WTC11 (cell line): ENCODE data around the gene PTPN11. TPM values are rescaled to one million over a fixed set of nuclear protein-coding genes. Genes with fewer than 3 reads are reported as not detected.
A peak's percentile ranks its signal among the peaks of the same experiment; 100 is the strongest.

Source experiments
- ATAC-seq: fragments of 200-7000 bp; cut with Tn5 transposase; 2 replicates; pipeline ENCODE4 v1.10.0; 2021; ENCODE audit warnings: mild to moderate bottlenecking, moderate library complexity
- CTCF ChIA-PET: fragments of 300-600 bp; sonication (Branson Sonifier 250); formaldehyde crosslinking; loops from one replicate; lab custom pipeline; 2021; ENCODE audit warnings: antibody characterized with exemption; lab: Charles Lee
- POLR2A ChIA-PET: fragments of 350-600 bp; sonication (Branson Sonifier 250); formaldehyde crosslinking; loops from one replicate; lab custom pipeline; 2021; ENCODE audit warnings: antibody characterized with exemption; lab: Charles Lee
- DNase-seq: peaks from one replicate; pipeline ENCODE4 v3.0.0; 2021; ENCODE audit warnings: low spot score
- H3K27ac Mint-ChIP-seq: 2 replicates; pipeline ENCODE4 v1.8.0; 2021; ENCODE audit warnings: mixed read lengths
- H3K27me3 Mint-ChIP-seq: 2 replicates; pipeline ENCODE4 v1.8.0; 2021; ENCODE audit warnings: low read depth, mild to moderate bottlenecking, moderate library complexity, mixed read lengths
- H3K36me3 Mint-ChIP-seq: 2 replicates; pipeline ENCODE4 v1.8.0; 2021; ENCODE audit warnings: mixed read lengths
- H3K4me1 Mint-ChIP-seq: 2 replicates; pipeline ENCODE4 v1.8.0; 2022; ENCODE audit warnings: mixed read lengths
- H3K4me3 Mint-ChIP-seq: 2 replicates; pipeline ENCODE4 v1.8.0; 2021; ENCODE audit warnings: mild to moderate bottlenecking, moderate library complexity, mixed read lengths
- H3K9me3 Mint-ChIP-seq: 2 replicates; pipeline ENCODE4 v1.8.0; 2021; ENCODE audit warnings: mixed read lengths
- ATF1 ChIP-seq: sonication (generic); formaldehyde crosslinking; IDR thresholded peaks from 2 replicates; pipeline ENCODE4 v1.8.1; 2023; ENCODE audit warnings: mild to moderate bottlenecking, moderate library complexity, missing genetic modification reagents
- CBFB ChIP-seq: sonication (generic); formaldehyde crosslinking; IDR thresholded peaks from 2 replicates; pipeline ENCODE4 v1.8.1; 2022; ENCODE audit warnings: mild to moderate bottlenecking, low read depth, missing genetic modification reagents
- CREM ChIP-seq: sonication (generic); formaldehyde crosslinking; IDR thresholded peaks from 2 replicates; pipeline ENCODE4 v1.8.1; 2022; ENCODE audit warnings: mild to moderate bottlenecking, missing genetic modification reagents, moderate library complexity
- EMX1 ChIP-seq: fragments of 250-450 bp; sonication (Bioruptor Pico); IDR thresholded peaks from 2 replicates; pipeline ENCODE4 v1.8.0; 2021; ENCODE audit warnings: mild to moderate bottlenecking
- HMGA2 ChIP-seq: fragments of 250-450 bp; sonication (Bioruptor Pico); IDR thresholded peaks from 2 replicates; pipeline ENCODE4 v1.4.0; 2021; ENCODE audit warnings: mild to moderate bottlenecking, moderate library complexity
- JAZF1 ChIP-seq: fragments of 250-450 bp; sonication (Bioruptor Pico); IDR thresholded peaks from 2 replicates; pipeline ENCODE4 v1.9.0; 2021; ENCODE audit warnings: moderate library complexity, mild to moderate bottlenecking, inconsistent platforms
- MXD4 ChIP-seq: fragments of 250-450 bp; sonication (Bioruptor Pico); IDR thresholded peaks from 2 replicates; pipeline ENCODE4 v1.8.0; 2021; ENCODE audit warnings: mild to moderate bottlenecking, moderate library complexity, borderline replicate concordance
- MYBL2 ChIP-seq: sonication (generic); formaldehyde crosslinking; IDR thresholded peaks from 2 replicates; pipeline ENCODE4 v1.8.1; 2023; ENCODE audit warnings: mild to moderate bottlenecking, moderate library complexity, missing genetic modification reagents
- SMAD4 ChIP-seq: sonication (generic); formaldehyde crosslinking; IDR thresholded peaks from 2 replicates; pipeline ENCODE4 v1.8.0; 2022; ENCODE audit warnings: mild to moderate bottlenecking, missing genetic modification reagents
- SOX15 ChIP-seq: fragments of 250-450 bp; sonication (Bioruptor Pico); IDR thresholded peaks from 2 replicates; pipeline ENCODE4 v1.9.0; 2021; ENCODE audit warnings: mild to moderate bottlenecking
- TCF7 ChIP-seq: sonication (generic); formaldehyde crosslinking; IDR thresholded peaks from 2 replicates; pipeline ENCODE4 v1.8.0; 2022; ENCODE audit warnings: mild to moderate bottlenecking, low read depth, missing genetic modification reagents, moderate library complexity
- TEAD4 ChIP-seq: sonication (generic); formaldehyde crosslinking; IDR thresholded peaks from 2 replicates; pipeline ENCODE4 v1.8.0; 2022; ENCODE audit warnings: mild to moderate bottlenecking, missing genetic modification reagents
- ZNF317 ChIP-seq: sonication (generic); formaldehyde crosslinking; IDR thresholded peaks from 2 replicates; pipeline ENCODE4 v1.8.1; 2023; ENCODE audit warnings: low read depth, mild to moderate bottlenecking, moderate library complexity, missing genetic modification reagents, borderline replicate concordance
- ZNF416 ChIP-seq: fragments of 250-450 bp; sonication (Bioruptor Pico); IDR thresholded peaks from 2 replicates; pipeline ENCODE4 v1.9.0; 2021; ENCODE audit warnings: mild to moderate bottlenecking, inconsistent platforms
- total RNA-seq: library from RNA; stranded (reverse); gene quantifications from 3 replicates; pipeline ENCODE4 v1.2.3, GENCODE V29; 2021
- TF ChIP-seq, protein P1 (sequence below): sonication (generic); formaldehyde crosslinking; IDR thresholded peaks from 2 replicates; pipeline ENCODE4 v1.8.1; 2023; ENCODE audit warnings: mild to moderate bottlenecking, missing genetic modification reagents, moderate library complexity
- TF ChIP-seq, protein P2 (sequence below): fragments of 250-450 bp; sonication (Bioruptor Pico); IDR thresholded peaks from 2 replicates; pipeline ENCODE4 v1.9.0; 2021; ENCODE audit warnings: moderate library complexity, mild to moderate bottlenecking, inconsistent platforms, borderline replicate concordance
- TF ChIP-seq, protein P3 (sequence below): sonication (generic); formaldehyde crosslinking; IDR thresholded peaks from 2 replicates; pipeline ENCODE4 v1.8.1; 2023; ENCODE audit warnings: mild to moderate bottlenecking, missing genetic modification reagents
- TF ChIP-seq, protein P4 (sequence below): sonication (generic); formaldehyde crosslinking; IDR thresholded peaks from 2 replicates; pipeline ENCODE4 v1.8.1; 2022; ENCODE audit warnings: missing genetic modification reagents, borderline replicate concordance
- TF ChIP-seq, protein P5 (sequence below): fragments of 250-450 bp; sonication (Bioruptor Pico); IDR thresholded peaks from 2 replicates; pipeline ENCODE4 v1.9.0; 2021; ENCODE audit warnings: mild to moderate bottlenecking
- TF ChIP-seq, protein P6 (sequence below): sonication (generic); formaldehyde crosslinking; IDR thresholded peaks from 2 replicates; pipeline ENCODE4 v1.8.0; 2022; ENCODE audit warnings: mild to moderate bottlenecking, missing genetic modification reagents
- TF ChIP-seq, protein P7 (sequence below): sonication (generic); formaldehyde crosslinking; IDR thresholded peaks from 2 replicates; pipeline ENCODE4 v1.8.0; 2023; ENCODE audit warnings: mild to moderate bottlenecking, missing genetic modification reagents

The PTPN11 gene
- total RNA-seq, 1 experiment from 2014 or later: 112 TPM

DNA sequence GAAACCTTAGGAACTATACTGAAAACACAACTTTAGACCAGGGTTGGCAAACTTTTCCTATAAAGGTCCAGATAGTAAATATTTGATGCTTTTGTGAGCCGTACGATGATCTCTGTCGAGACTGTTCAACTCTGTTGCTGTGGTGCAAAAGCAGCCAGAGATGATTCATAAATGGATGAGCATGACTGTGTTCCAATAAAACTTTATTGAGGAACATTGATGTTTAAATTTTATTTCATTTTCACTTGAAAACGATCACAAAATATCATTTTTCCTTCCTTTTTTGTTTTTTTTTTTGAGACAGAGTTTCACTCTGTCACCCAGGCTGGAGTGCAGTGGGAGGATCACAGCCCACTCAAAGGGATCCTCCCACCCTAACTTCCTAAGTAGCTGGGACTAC, 105.5 kb downstream of the PTPN11 start:
- peaks cover 12% of the 10 kb centered on the region for H3K9me3 Mint-ChIP-seq
- CTCF ChIA-PET: interaction anchor here (1.4 kb wide), 1 partner anchor 51 kb away, joined by 4 read pairs; no protein-coding TSS in a partner anchor
- no peaks in the 10 kb centered on the region for H3K36me3 Mint-ChIP-seq
- no peak overlapping the region for H3K4me3 Mint-ChIP-seq
- H3K4me1 Mint-ChIP-seq: no peaks in the 10 kb centered on the region
- TF ChIP-seq, protein P1, sequence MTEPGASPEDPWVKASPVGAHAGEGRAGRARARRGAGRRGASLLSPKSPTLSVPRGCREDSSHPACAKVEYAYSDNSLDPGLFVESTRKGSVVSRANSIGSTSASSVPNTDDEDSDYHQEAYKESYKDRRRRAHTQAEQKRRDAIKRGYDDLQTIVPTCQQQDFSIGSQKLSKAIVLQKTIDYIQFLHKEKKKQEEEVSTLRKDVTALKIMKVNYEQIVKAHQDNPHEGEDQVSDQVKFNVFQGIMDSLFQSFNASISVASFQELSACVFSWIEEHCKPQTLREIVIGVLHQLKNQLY (CRISPR knock-in tag): no peak
- TF ChIP-seq ZNF317 (CRISPR knock-in tag) (no peak), CBFB (CRISPR knock-in tag) (no peak), EMX1 (CRISPR knock-in tag) (no peak), JAZF1 (CRISPR knock-in tag) (no peak), TEAD4 (no peak)
- TF ChIP-seq, protein P2, sequence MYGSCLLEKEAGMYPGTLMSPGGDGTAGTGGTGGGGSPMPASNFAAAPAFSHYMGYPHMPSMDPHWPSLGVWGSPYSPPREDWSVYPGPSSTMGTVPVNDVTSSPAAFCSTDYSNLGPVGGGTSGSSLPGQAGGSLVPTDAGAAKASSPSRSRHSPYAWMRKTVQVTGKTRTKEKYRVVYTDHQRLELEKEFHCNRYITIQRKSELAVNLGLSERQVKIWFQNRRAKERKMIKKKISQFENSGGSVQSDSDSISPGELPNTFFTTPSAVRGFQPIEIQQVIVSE (CRISPR knock-in tag): no peak
- H3K27ac Mint-ChIP-seq: no peak overlapping the region
- no peak for DNase-seq
- ATAC-seq: no peak
- peaks cover 3% of the 10 kb centered on the region; the same call in 1 of the 2 replicates for H3K27me3 Mint-ChIP-seq
- POLR2A ChIA-PET: no interaction called here

DNA sequence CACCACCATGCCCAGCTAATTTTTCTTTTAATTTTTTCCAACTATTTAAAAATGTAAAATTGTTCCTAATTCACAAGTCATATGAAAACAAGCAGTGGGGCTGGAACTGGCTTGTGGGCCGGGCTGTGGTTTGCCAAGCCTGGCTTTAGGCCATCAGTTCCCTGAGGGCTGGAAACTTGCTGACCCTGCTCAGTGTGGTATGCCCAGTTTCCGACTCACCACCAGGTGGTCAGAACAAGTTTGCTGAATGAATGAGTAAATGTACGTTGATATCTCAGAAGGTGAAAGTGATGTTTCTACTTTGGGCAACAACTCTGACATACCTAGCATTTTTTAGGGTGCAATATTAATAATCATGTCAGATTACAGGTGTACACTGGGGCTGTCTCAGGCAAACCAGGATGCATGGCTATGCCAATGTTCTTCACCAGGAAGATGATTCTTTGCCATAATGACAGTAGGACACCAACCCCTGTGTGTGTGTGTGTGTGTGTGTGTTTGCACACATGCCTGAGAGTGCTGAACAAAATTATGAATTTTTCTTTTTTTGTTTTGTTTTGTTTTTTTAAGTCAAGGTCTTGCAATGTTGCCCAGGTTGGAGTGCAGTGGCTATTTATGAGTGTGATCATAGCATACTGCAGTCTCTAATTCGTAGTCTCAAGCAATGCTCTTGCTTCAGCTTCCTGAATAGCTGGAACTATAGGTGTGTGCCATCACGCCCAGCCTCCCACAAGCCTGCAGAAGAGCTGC, 106.1 kb downstream of the PTPN11 start:
- ATAC-seq (peak; percentile 64), DNase-seq (peak; percentile 28)
- ChIA-PET POLR2A (no interaction called here), CTCF (no interaction called here)
- no peak for TF ChIP-seq MYBL2 (CRISPR knock-in tag)
- TF ChIP-seq MXD4 (CRISPR knock-in tag): no peak
- TF ChIP-seq CBFB (CRISPR knock-in tag): no peak
- TF ChIP-seq TCF7 (CRISPR knock-in tag): no peak
- TF ChIP-seq, protein P3, sequence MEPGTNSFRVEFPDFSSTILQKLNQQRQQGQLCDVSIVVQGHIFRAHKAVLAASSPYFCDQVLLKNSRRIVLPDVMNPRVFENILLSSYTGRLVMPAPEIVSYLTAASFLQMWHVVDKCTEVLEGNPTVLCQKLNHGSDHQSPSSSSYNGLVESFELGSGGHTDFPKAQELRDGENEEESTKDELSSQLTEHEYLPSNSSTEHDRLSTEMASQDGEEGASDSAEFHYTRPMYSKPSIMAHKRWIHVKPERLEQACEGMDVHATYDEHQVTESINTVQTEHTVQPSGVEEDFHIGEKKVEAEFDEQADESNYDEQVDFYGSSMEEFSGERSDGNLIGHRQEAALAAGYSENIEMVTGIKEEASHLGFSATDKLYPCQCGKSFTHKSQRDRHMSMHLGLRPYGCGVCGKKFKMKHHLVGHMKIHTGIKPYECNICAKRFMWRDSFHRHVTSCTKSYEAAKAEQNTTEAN (CRISPR knock-in tag): no peak
- TF ChIP-seq ATF1: no peak
- TF ChIP-seq HMGA2 (CRISPR knock-in tag): no peak
- Mint-ChIP-seq H3K4me3 (no peak overlapping the region), H3K36me3 (no peaks in the 10 kb centered on the region), H3K9me3 (peaks cover 12% of the 10 kb centered on the region), H3K4me1 (no peaks in the 10 kb centered on the region), H3K27me3 (peaks cover 3% of the 10 kb centered on the region; the same call in 1 of the 2 replicates), H3K27ac (no peak overlapping the region)

DNA sequence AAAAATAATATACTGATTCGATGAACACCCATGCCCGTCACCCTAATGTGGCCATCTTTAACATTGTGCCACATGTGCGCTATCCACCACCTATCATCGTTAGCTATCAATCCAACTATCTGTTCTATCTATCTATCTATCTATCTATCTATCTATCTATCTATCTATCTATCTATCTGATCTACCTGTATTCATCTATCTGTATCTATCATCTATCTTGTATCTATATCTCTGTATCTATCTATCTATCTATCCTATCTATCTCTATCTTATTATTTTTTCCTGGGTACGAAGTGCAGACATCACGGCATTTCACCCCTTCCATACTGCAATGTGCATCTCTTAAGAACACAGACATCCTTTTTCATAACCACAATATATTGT, 106.7 kb downstream of the PTPN11 start:
- DNase-seq (no peak), ATAC-seq (no peak)
- Mint-ChIP-seq H3K27ac (no peak overlapping the region), H3K27me3 (peaks cover under 1% of the 10 kb centered on the region; the same call in 1 of the 2 replicates), H3K9me3 (peaks cover 10% of the 10 kb centered on the region), H3K36me3 (no peaks in the 10 kb centered on the region), H3K4me1 (no peaks in the 10 kb centered on the region), H3K4me3 (no peak overlapping the region)
- ChIA-PET CTCF (no interaction called here), POLR2A (no interaction called here)
- TF ChIP-seq, protein P4, sequence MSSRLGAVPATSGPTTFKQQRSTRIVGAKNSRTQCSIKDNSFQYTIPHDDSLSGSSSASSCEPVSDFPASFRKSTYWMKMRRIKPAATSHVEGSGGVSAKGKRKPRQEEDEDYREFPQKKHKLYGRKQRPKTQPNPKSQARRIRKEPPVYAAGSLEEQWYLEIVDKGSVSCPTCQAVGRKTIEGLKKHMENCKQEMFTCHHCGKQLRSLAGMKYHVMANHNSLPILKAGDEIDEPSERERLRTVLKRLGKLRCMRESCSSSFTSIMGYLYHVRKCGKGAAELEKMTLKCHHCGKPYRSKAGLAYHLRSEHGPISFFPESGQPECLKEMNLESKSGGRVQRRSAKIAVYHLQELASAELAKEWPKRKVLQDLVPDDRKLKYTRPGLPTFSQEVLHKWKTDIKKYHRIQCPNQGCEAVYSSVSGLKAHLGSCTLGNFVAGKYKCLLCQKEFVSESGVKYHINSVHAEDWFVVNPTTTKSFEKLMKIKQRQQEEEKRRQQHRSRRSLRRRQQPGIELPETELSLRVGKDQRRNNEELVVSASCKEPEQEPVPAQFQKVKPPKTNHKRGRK (CRISPR knock-in tag): no peak
- TF ChIP-seq CREM (CRISPR knock-in tag): no peak
- TF ChIP-seq SOX15 (CRISPR knock-in tag): no peak
- TF ChIP-seq, protein P5, sequence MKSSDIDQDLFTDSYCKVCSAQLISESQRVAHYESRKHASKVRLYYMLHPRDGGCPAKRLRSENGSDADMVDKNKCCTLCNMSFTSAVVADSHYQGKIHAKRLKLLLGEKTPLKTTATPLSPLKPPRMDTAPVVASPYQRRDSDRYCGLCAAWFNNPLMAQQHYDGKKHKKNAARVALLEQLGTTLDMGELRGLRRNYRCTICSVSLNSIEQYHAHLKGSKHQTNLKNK (CRISPR knock-in tag): no peak
- no peak for TF ChIP-seq SMAD4 (CRISPR knock-in tag)
- TF ChIP-seq JAZF1 (CRISPR knock-in tag): no peak
- no peak for TF ChIP-seq ZNF416 (CRISPR knock-in tag)
- TF ChIP-seq, protein P6, sequence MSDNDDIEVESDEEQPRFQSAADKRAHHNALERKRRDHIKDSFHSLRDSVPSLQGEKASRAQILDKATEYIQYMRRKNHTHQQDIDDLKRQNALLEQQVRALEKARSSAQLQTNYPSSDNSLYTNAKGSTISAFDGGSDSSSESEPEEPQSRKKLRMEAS (CRISPR knock-in tag): no peak
- TF ChIP-seq, protein P7, sequence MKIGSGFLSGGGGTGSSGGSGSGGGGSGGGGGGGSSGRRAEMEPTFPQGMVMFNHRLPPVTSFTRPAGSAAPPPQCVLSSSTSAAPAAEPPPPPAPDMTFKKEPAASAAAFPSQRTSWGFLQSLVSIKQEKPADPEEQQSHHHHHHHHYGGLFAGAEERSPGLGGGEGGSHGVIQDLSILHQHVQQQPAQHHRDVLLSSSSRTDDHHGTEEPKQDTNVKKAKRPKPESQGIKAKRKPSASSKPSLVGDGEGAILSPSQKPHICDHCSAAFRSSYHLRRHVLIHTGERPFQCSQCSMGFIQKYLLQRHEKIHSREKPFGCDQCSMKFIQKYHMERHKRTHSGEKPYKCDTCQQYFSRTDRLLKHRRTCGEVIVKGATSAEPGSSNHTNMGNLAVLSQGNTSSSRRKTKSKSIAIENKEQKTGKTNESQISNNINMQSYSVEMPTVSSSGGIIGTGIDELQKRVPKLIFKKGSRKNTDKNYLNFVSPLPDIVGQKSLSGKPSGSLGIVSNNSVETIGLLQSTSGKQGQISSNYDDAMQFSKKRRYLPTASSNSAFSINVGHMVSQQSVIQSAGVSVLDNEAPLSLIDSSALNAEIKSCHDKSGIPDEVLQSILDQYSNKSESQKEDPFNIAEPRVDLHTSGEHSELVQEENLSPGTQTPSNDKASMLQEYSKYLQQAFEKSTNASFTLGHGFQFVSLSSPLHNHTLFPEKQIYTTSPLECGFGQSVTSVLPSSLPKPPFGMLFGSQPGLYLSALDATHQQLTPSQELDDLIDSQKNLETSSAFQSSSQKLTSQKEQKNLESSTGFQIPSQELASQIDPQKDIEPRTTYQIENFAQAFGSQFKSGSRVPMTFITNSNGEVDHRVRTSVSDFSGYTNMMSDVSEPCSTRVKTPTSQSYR (CRISPR knock-in tag): no peak
